ENCODE data around the gene UBE2Q2.
"Not testable (repeated sequence)": the region's sequence is repeated elsewhere in the genome, so short reads cannot be mapped to it uniquely, and the experiment has no call there.

Gene UBE2Q2

GRCh38 chr15:75864213-75865059, 21.2 kb downstream of the UBE2Q2 start:
- no peak for DNase-seq (ENCODE audit: low spot score)

- not testable (repeated sequence) for DNase-seq (ENCODE audit: low spot score)
Measured at GRCh38 chr15:75866045-75866444, 22.8 kb downstream of the UBE2Q2 start.

- no peak for DNase-seq (ENCODE audit: low spot score)
Measured at GRCh38 chr15:75866916-75867315, 23.7 kb downstream of the UBE2Q2 start.

- no peak for DNase-seq (ENCODE audit: low spot score)
Measured at GRCh38 chr15:75867449-75867848, 24.2 kb downstream of the UBE2Q2 start.

- DNase-seq (ENCODE audit: low spot score): no peak
Measured at GRCh38 chr15:75868019-75868418, 24.8 kb downstream of the UBE2Q2 start.

GRCh38 chr15:75869446-75869845, 26.2 kb downstream of the UBE2Q2 start:
- DNase-seq (ENCODE audit: low spot score): no peak

GRCh38 chr15:75871589-75871988, 28.3 kb downstream of the UBE2Q2 start:
- DNase-seq (ENCODE audit: low spot score): not testable (repeated sequence)

- no peak for DNase-seq (ENCODE audit: low spot score)
Measured at GRCh38 chr15:75872403-75872990, 29.2 kb downstream of the UBE2Q2 start.

GRCh38 chr15:75884041-75884440, 40.8 kb downstream of the UBE2Q2 start:
- DNase-seq (ENCODE audit: low spot score): no peak

- no peak for DNase-seq (ENCODE audit: low spot score)
Measured at GRCh38 chr15:75887178-75887577, 43.9 kb downstream of the UBE2Q2 start.

GRCh38 chr15:75891895-75892294, 48.6 kb downstream of the UBE2Q2 start:
- DNase-seq (ENCODE audit: low spot score): no peak

GRCh38 chr15:75895731-75896130, 52.5 kb downstream of the UBE2Q2 start:
- no peak for DNase-seq (ENCODE audit: low spot score)

- DNase-seq (ENCODE audit: low spot score): no peak
Measured at GRCh38 chr15:75900577-75900976, 57.3 kb downstream of the UBE2Q2 start.

- DNase-seq (ENCODE audit: low spot score): peak; percentile 76
Measured at GRCh38 chr15:75902129-75902557, 58.9 kb downstream of the UBE2Q2 start.

- peak; percentile 87 for DNase-seq (ENCODE audit: low spot score)
Measured at GRCh38 chr15:75903331-75904239, 60.3 kb downstream of the UBE2Q2 start, which contains the start of gene FBXO22. FBXO22 (plus strand) TSS chr15:75903878; CDS start chr15:75903964, 86 bp downstream.

- no peak for DNase-seq (ENCODE audit: low spot score)
Measured at GRCh38 chr15:75905231-75905630, 62.0 kb downstream of the UBE2Q2 start.

GRCh38 chr15:75910355-75910754, 67.1 kb downstream of the UBE2Q2 start:
- not testable (repeated sequence) for DNase-seq (ENCODE audit: low spot score)

- no peak for DNase-seq (ENCODE audit: low spot score)
Measured at GRCh38 chr15:75916978-75917377, 73.7 kb downstream of the UBE2Q2 start.

GRCh38 chr15:75918135-75918534, 74.9 kb downstream of the UBE2Q2 start:
- DNase-seq (ENCODE audit: low spot score): no peak

GRCh38 chr15:75920079-75920478, 76.8 kb downstream of the UBE2Q2 start:
- DNase-seq (ENCODE audit: low spot score): no peak

GRCh38 chr15:75921732-75922703, 78.8 kb downstream of the UBE2Q2 start:
- DNase-seq (ENCODE audit: low spot score): peak; percentile 63
